A549 (cell line): ENCODE data around the gene SLC25A36.

Experiments used
- BHLHE40 ChIP-seq: IDR thresholded peaks from 2 replicates; pipeline ENCODE4 v1.6.1; 2012; ENCODE audit warnings: low read depth, low read length, inconsistent platforms
- CBX2 ChIP-seq: fragments of 200-600 bp; sonication (generic); IDR thresholded peaks from 2 replicates; pipeline ENCODE4 v1.6.1; 2016; ENCODE audit warnings: low read depth, mild to moderate bottlenecking, borderline replicate concordance
- CTCF ChIP-seq: fragments of >200 bp; sonication (Bioruptor Twin); formaldehyde crosslinking; IDR thresholded peaks from 3 replicates; pipeline ENCODE4 v1.5.1; 2016
- ESRRA ChIP-seq: fragments of 150-350 bp; IDR thresholded peaks from 2 replicates; pipeline ENCODE4 v1.6.1; 2014; ENCODE audit warnings: mild to moderate bottlenecking, low read length, borderline replicate concordance
- HOXB5 ChIP-seq: fragments of 250-450 bp; sonication (Bioruptor Pico); IDR thresholded peaks from 2 replicates; pipeline ENCODE4 v1.5.0; 2020; ENCODE audit warnings: mild to moderate bottlenecking, moderate library complexity
- KDM5A ChIP-seq: fragments of 200-600 bp; sonication (generic); IDR thresholded peaks from 2 replicates; pipeline ENCODE4 v1.6.1; 2016; ENCODE audit warnings: antibody characterized with exemption, mild to moderate bottlenecking
- MAX ChIP-seq: IDR thresholded peaks from 2 replicates; pipeline ENCODE4 v1.6.1; 2012
- MYC ChIP-seq: IDR thresholded peaks from 2 replicates; pipeline ENCODE4 v1.6.1; 2012; ENCODE audit warnings: mild to moderate bottlenecking, inconsistent platforms, low read length, improper control_type of control experiment, borderline replicate concordance
- NR3C1 ChIP-seq: fragments of >200 bp; sonication (Bioruptor Twin); formaldehyde crosslinking; IDR thresholded peaks from 3 replicates; pipeline ENCODE4 v1.6.1; 2017
- POLR2A ChIP-seq: IDR thresholded peaks from 2 replicates; pipeline ENCODE4 v1.6.1; 2012; ENCODE audit warnings: mild to moderate bottlenecking, low read length
- RAD21 ChIP-seq, 2 experiments: fragments of >200 bp in 1 of 2; sonication (Bioruptor Twin) in 1 of 2; formaldehyde crosslinking in 1 of 2; IDR thresholded peaks in 1 of 2; conservative IDR thresholded peaks in 1 of 2; 2 replicates in 1 of 2; 3 replicates in 1 of 2; pipeline ENCODE4 v1.6.1; 2012 to 2018; ENCODE audit warnings: inconsistent platforms in 1 of 2
- RARB ChIP-seq: fragments of 250-450 bp; sonication (Bioruptor Pico); IDR thresholded peaks from 2 replicates; pipeline ENCODE4 v1.8.0; 2021; ENCODE audit warnings: mild to moderate bottlenecking, moderate library complexity
- RFX5 ChIP-seq: fragments of 450-650 bp; IDR thresholded peaks from 2 replicates; pipeline ENCODE4 v1.7.1; 2014; ENCODE audit warnings: antibody characterized with exemption, mild to moderate bottlenecking, moderate library complexity

- TF ChIP-seq MAX (no peak), RAD21 (conservative IDR thresholded peaks at IDR 0.05 in 1 of 2, IDR thresholded peaks at IDR 0.05 in 1 of 2) (no peak), CTCF (no peak), RFX5 (no peak), NR3C1 (no peak), HOXB5 (CRISPR knock-in tag) (no peak), MYC (no peak), POLR2A (no peak), KDM5A (no peak), RARB (no peak), BHLHE40 (no peak), CBX2 (no peak), ESRRA (no peak)
Observed at GRCh38 chr3:140905559-140905958, 36.1 kb upstream of the SLC25A36 start.
